Parathyroid adenoma (tissue), 2 donors: ENCODE data around the gene EEPD1.

Experiments
- H2AFZ ChIP-seq: fragments of 300-600 bp; sonication (generic); one replicate; pipeline ENCODE4 v1.7.0; 2017; ENCODE audit warnings: antibody characterized with exemption, mild to moderate bottlenecking
- H3K27ac ChIP-seq: fragments of 300-600 bp; sonication (generic); one replicate; pipeline ENCODE4 v1.7.0; 2017
- H3K27me3 ChIP-seq: fragments of 300-600 bp; sonication (generic); one replicate; pipeline ENCODE4 v1.7.0; 2017; ENCODE audit warnings: low read length; ENCODE audit not compliant: control insufficient read depth, insufficient read depth
- H3K36me3 ChIP-seq: fragments of 300-600 bp; sonication (generic); one replicate; pipeline ENCODE4 v1.7.0; 2017; ENCODE audit warnings: low read length; ENCODE audit not compliant: control insufficient read depth, insufficient read depth
- H3K4me1 ChIP-seq: fragments of 300-600 bp; sonication (generic); one replicate; pipeline ENCODE4 v1.7.0; 2017; ENCODE audit warnings: control low read depth
- H3K4me2 ChIP-seq: fragments of 300-600 bp; sonication (generic); one replicate; pipeline ENCODE4 v1.7.0; 2017; ENCODE audit warnings: low read length
- H3K4me3 ChIP-seq: fragments of 300-600 bp; sonication (generic); one replicate; pipeline ENCODE4 v1.7.0; 2017; ENCODE audit warnings: low read depth, low read length
- H3K79me2 ChIP-seq: fragments of 300-600 bp; sonication (generic); one replicate; pipeline ENCODE4 v1.7.0; 2017; ENCODE audit warnings: control low read depth
- H3K9ac ChIP-seq: fragments of 300-600 bp; sonication (generic); one replicate; pipeline ENCODE4 v1.7.0; 2017; ENCODE audit warnings: mild to moderate bottlenecking
- H3K9me3 ChIP-seq: fragments of 300-600 bp; sonication (generic); one replicate; pipeline ENCODE4 v1.7.0; 2017; ENCODE audit warnings: low read length; ENCODE audit not compliant: control insufficient read depth
- CTCF ChIP-seq: fragments of 300-600 bp; sonication (generic); IDR thresholded peaks from one replicate; pipeline ENCODE4 v1.7.0; 2017; ENCODE audit warnings: antibody characterized with exemption, mild to moderate bottlenecking
- donor health status: primary hyperparathyroidism.

EEPD1 gene

GRCh38 chr7:36227223-36227622 lies 74.2 kb downstream of the EEPD1 start:
- Histone ChIP-seq H3K4me3 (no peak overlapping the region), H3K79me2 (no peaks in the 10 kb centered on the region), H2AFZ (no peak overlapping the region), H3K4me2 (no peak overlapping the region), H3K9ac (no peak overlapping the region), H3K9me3 (no peaks in the 10 kb centered on the region), H3K4me1 (no peaks in the 10 kb centered on the region), H3K27me3 (no peaks in the 10 kb centered on the region), H3K27ac (no peak overlapping the region), H3K36me3 (no peaks in the 10 kb centered on the region)
- TF ChIP-seq CTCF, result no peak

GRCh38 chr7:36228039-36228438 lies 75.0 kb downstream of the EEPD1 start:
- no peaks in the 10 kb centered on the region for H3K4me1 ChIP-seq
- no peak overlapping the region for H3K4me3 ChIP-seq
- H3K36me3 ChIP-seq, result no peaks in the 10 kb centered on the region
- H3K27me3 ChIP-seq, result no peaks in the 10 kb centered on the region
- H3K9ac ChIP-seq, result no peak overlapping the region
- no peak overlapping the region for H2AFZ ChIP-seq
- H3K9me3 ChIP-seq, result no peaks in the 10 kb centered on the region
- H3K79me2 ChIP-seq, result no peaks in the 10 kb centered on the region
- H3K4me2 ChIP-seq, result no peak overlapping the region
- TF ChIP-seq CTCF, result no peak
- no peak overlapping the region for H3K27ac ChIP-seq

GRCh38 chr7:36231406-36231805 lies 78.4 kb downstream of the EEPD1 start:
- Histone ChIP-seq H3K4me1 (no peaks in the 10 kb centered on the region), H3K27me3 (no peaks in the 10 kb centered on the region), H3K4me2 (no peak overlapping the region), H3K79me2 (no peaks in the 10 kb centered on the region), H3K36me3 (no peaks in the 10 kb centered on the region), H3K9ac (no peak overlapping the region), H3K4me3 (no peak overlapping the region), H3K9me3 (no peaks in the 10 kb centered on the region), H3K27ac (no peak overlapping the region), H2AFZ (no peak overlapping the region)
- TF ChIP-seq CTCF, result no peak

GRCh38 chr7:36232555-36232954 lies 79.5 kb downstream of the EEPD1 start:
- no peaks in the 10 kb centered on the region for H3K27me3 ChIP-seq
- H3K79me2 ChIP-seq, result no peaks in the 10 kb centered on the region
- TF ChIP-seq CTCF, result no peak
- H3K4me1 ChIP-seq, result no peaks in the 10 kb centered on the region
- H3K9ac ChIP-seq, result no peak overlapping the region
- no peak overlapping the region for H3K4me3 ChIP-seq
- H3K27ac ChIP-seq, result no peak overlapping the region
- no peaks in the 10 kb centered on the region for H3K9me3 ChIP-seq
- H3K36me3 ChIP-seq, result no peaks in the 10 kb centered on the region
- H2AFZ ChIP-seq, result no peak overlapping the region
- no peak overlapping the region for H3K4me2 ChIP-seq

GRCh38 chr7:36232971-36233550 lies 80.0 kb downstream of the EEPD1 start:
- H3K4me3 ChIP-seq, result no peak overlapping the region
- H3K4me1 ChIP-seq, result no peaks in the 10 kb centered on the region
- no peak overlapping the region for H3K27ac ChIP-seq
- H2AFZ ChIP-seq, result no peak overlapping the region
- no peak overlapping the region for H3K4me2 ChIP-seq
- no peaks in the 10 kb centered on the region for H3K27me3 ChIP-seq
- no peaks in the 10 kb centered on the region for H3K36me3 ChIP-seq
- no peaks in the 10 kb centered on the region for H3K79me2 ChIP-seq
- TF ChIP-seq CTCF, result no peak
- H3K9me3 ChIP-seq, result no peaks in the 10 kb centered on the region
- H3K9ac ChIP-seq, result no peak overlapping the region
